GM12801 (cell line): ENCODE results near the gene GRM7.

Experiments
- CTCF ChIP-seq: IDR thresholded peaks from one replicate; pipeline ENCODE4 v1.5.1; 2011; ENCODE audit warnings: control low read depth; ENCODE audit not compliant: insufficient read length; ENCODE audit errors: extremely low read depth

Gene GRM7

GRCh38 chr3:7393944-7394605, 533.2 kb downstream of the GRM7 start:
- TF ChIP-seq CTCF: no peak

- TF ChIP-seq CTCF: no peak
Measured at GRCh38 chr3:7396534-7396933, 535.6 kb downstream of the GRM7 start.

- no peak for TF ChIP-seq CTCF
Measured at GRCh38 chr3:7397097-7397496, 536.2 kb downstream of the GRM7 start.

- no peak for TF ChIP-seq CTCF
Measured at GRCh38 chr3:7400360-7400759, 539.4 kb downstream of the GRM7 start.

GRCh38 chr3:7401418-7401817, 540.5 kb downstream of the GRM7 start:
- TF ChIP-seq CTCF: no peak

- no peak for TF ChIP-seq CTCF
Measured at GRCh38 chr3:7407107-7407506, 546.2 kb downstream of the GRM7 start.

GRCh38 chr3:7410782-7411181, 549.9 kb downstream of the GRM7 start:
- no peak for TF ChIP-seq CTCF
